Activated CD4-positive, alpha-beta T cell treated with anti-CD3 and anti-CD28 coated beads, Interleukin-2, amount 50 U/mL, for 24 hours (primary cell): ENCODE data around the gene IRF8.
"Not testable (repeated sequence)": the region's sequence is repeated elsewhere in the genome, so short reads cannot be mapped to it uniquely, and the experiment has no call there.

ENCODE experiments used
- DNase-seq, 2 donors: peaks; one replicate each; pipeline ENCODE4 v3.0.0-alpha.2; 2020; ENCODE audit warnings: low read depth in 1 of 2, low spot score in 1 of 2

Gene IRF8

GRCh38 chr16:85931596-85932402 lies 32.8 kb downstream of the IRF8 start:
- no peak for DNase-seq

GRCh38 chr16:85934210-85934609 lies 35.2 kb downstream of the IRF8 start:
- DNase-seq: no peak

GRCh38 chr16:85935391-85935973 lies 36.5 kb downstream of the IRF8 start:
- no peak for DNase-seq

GRCh38 chr16:85935974-85936760 lies 37.2 kb downstream of the IRF8 start:
- DNase-seq: peak; percentile 59 to 75

- DNase-seq: peak; percentile 35 to 39
Measured at GRCh38 chr16:85936816-85937215, 37.9 kb downstream of the IRF8 start.

- DNase-seq: no peak
Measured at GRCh38 chr16:85940214-85940613, 41.3 kb downstream of the IRF8 start.

GRCh38 chr16:85941863-85942644 lies 43.1 kb downstream of the IRF8 start:
- no peak for DNase-seq

- not testable (repeated sequence) for DNase-seq
Measured at GRCh38 chr16:85942659-85943058, 43.7 kb downstream of the IRF8 start.

GRCh38 chr16:85943711-85944110 lies 44.7 kb downstream of the IRF8 start:
- DNase-seq: no peak

GRCh38 chr16:85944572-85945423 lies 45.8 kb downstream of the IRF8 start:
- no peak for DNase-seq

GRCh38 chr16:85945424-85945751 lies 46.4 kb downstream of the IRF8 start:
- no peak for DNase-seq

GRCh38 chr16:85946541-85947124 lies 47.7 kb downstream of the IRF8 start:
- no peak for DNase-seq

GRCh38 chr16:85947230-85948137 lies 48.5 kb downstream of the IRF8 start:
- peak; percentile 24 to 63 for DNase-seq

- no peak for DNase-seq
Measured at GRCh38 chr16:85948138-85948509, 49.2 kb downstream of the IRF8 start.

- no peak for DNase-seq
Measured at GRCh38 chr16:85948616-85949265, 49.8 kb downstream of the IRF8 start.

- DNase-seq: no peak
Measured at GRCh38 chr16:85950136-85950918, 51.4 kb downstream of the IRF8 start.

- DNase-seq: no peak
Measured at GRCh38 chr16:85952197-85952596, 53.2 kb downstream of the IRF8 start.

- no peak for DNase-seq
Measured at GRCh38 chr16:85952811-85953210, 53.8 kb downstream of the IRF8 start.
